Measurements from ENCODE around the gene DCAF8.

Gene DCAF8

DNA sequence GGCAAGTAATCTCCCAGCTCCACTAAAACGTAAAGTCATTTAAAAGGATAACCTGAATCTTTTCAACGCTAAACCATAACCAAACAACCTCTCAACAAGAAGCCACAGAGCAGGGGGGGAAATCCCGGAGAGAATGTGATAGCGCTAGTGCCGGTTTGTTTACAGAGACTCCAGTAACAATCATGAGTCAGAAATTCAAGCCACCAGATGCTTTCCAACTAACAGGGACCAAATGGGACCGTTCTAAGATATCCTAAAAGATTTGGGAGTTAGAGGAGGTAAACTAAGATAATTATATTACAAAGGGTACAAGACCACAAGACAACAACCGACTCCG is 825 bp downstream of the DCAF8 start:
- peak; percentile 44 for DNase-seq

DNA sequence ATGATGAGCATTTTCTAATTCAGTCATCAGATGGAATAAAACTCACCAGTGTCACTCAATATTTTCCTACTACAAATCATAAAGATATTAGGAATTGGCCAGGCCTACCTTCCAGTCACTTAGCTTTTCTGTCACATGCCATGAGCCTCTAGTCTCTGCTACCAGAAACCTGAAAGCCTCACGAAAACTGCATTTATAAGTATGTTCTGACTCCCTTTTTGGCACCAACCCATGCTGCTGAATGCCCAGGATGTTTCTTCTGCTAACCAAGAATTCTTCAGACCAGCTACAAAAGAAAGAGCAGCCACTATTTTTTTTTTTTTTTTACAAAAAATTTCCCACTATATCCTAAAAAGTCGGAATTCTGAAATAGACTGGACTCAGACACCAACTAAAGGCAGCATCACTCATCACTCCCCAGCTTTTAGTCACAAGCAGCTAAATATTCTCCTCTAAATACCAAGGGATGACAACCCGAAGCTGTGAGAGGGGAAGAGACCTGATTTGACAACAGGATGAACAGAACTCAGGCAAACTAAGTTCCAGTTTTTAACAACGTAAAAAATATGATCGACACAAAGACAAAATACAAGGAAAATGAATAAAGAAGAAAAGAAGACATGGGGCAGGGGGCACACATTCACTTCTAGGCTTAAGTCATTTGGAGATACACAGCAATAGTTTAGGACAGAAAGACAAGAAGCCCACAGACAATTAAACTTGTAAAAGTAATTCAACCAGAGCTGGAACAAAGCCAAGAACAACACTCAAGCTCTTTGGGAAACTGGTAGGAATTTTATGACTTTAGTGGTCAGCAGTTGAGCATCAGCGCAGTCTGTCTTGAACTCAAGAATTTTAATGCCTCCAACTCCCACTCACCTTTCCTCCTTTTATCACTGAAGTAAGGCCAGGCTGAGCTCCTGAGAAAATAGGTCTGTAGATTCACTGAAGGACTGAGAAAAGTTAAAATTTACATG is 1.7 kb downstream of the DCAF8 start:
- no peak for DNase-seq

DNA sequence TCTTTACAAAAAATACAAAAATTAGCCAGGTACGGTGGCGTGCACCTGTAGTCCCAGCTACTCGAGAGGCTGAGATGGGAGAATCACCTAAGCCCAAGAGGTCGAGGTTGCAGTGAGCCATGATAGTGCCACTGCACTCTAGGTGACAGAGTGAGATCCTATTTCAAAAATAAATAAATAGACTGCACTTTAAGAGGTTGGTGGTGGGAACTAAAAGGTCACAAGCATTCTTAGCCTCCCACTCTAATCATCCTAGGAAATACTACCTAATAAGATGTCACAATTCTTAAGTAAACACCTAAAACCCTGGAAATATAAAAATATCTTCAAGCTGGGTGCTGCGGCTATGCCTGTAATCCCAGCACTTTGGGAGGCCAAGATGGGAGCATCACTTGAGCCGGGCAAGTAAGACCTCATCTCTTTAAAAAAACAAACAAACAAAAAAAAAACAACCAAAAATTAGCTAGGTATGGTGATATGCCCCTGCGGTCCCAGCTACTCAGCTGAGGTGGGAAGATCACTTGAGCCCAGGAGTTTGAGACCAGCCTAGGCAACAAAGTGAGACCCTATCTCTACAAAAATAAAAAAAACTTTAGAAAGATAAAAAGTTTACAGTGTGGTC is 4.1 kb downstream of the DCAF8 start:
- no peak for DNase-seq

- no peak for DNase-seq
These were observed 4.8 kb downstream of the DCAF8 start for GRCh38 chr1:160257411-160258015.

GRCh38 chr1:160256396-160257046 is 5.8 kb downstream of the DCAF8 start:
- DNase-seq = no peak

DNA sequence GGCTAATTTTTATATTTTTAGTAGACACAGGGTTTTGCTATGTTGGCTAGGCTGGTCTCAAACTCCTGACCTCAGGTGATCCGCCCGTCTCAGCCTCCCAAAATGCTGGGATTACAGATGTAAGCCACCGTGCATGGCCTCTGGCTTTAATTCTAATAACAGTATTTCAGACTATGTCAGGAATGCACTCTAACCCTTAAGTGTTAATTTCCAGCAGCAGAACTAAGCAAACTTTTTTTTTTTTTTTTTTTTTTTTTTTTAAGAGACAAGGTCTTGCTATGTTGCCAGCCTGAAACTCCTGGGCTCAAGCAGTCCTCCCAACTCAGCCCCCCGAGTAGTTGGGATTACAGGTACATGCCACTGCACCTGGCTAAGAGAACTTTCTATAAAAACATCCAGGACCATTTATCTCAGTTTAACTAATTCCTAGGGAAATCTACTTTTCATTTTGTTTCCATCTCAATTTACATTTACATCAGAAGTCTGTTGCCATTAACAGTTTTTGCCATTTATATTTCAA is 6.5 kb downstream of the DCAF8 start:
- DNase-seq = no peak

GRCh38 chr1:160251687-160252526 is 10.4 kb downstream of the DCAF8 start:
- DNase-seq = peak; percentile 77

DNA sequence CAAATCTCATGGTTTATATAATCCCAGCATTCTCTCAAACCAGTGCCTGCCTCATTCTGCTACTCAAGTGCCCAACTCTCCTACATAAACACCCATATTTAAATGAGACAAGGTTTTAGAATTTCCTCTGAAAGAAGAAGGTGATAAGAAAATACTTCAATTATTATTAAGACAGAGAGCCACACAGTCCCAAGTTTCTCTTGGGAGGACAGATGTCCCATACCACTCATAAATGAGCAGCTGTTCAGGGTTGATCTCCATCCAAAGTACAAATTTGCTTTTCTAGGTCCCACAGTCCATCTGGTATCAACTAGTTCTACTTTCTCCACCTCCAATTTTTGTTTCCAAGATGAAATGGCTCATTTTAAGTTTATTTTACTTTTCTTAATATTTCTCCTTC is 11.3 kb downstream of the DCAF8 start:
- no peak for DNase-seq

DNA sequence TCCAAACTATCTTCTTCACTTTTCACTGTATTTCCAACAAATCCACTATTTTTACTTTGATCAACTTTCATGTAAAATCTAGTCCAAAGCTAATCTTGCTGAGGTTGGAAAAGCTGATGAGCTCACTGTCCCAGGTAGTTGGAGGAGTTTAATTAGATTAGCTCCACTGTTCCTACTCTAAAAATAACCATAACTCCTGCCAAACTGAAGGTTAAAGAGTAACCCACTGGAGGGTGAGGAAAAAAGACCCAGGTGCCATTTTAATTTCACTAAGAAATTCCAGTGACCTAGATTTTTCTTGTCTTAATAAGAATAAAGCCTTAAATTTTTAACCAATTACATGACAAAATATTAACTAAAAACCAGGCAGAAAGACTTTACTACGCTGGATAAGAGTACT is 15.3 kb downstream of the DCAF8 start:
- no peak for DNase-seq

- DNase-seq = no peak
These were observed 16.9 kb downstream of the DCAF8 start for GRCh38 chr1:160245434-160245833.

DNA sequence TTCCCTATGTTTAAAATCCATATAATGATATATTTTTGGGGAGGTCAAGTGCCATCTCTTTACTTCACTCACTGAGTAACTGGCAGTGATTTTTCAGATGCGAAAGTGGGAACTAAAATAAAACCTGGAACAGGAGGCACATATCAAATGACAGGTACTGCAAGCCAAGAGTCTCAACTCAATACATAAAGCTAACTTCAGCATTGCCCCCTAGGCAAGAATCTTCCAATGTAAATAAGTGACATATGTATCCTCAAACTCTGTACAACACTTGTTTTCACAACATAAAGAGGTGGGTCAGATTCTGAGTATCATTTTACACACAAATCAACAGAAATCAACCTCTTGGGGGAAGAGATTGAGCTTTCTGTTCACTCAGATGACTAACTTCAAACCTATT is 18.1 kb downstream of the DCAF8 start:
- no peak for DNase-seq

GRCh38 chr1:160243767-160244166 is 18.6 kb downstream of the DCAF8 start:
- no peak for DNase-seq

DNA sequence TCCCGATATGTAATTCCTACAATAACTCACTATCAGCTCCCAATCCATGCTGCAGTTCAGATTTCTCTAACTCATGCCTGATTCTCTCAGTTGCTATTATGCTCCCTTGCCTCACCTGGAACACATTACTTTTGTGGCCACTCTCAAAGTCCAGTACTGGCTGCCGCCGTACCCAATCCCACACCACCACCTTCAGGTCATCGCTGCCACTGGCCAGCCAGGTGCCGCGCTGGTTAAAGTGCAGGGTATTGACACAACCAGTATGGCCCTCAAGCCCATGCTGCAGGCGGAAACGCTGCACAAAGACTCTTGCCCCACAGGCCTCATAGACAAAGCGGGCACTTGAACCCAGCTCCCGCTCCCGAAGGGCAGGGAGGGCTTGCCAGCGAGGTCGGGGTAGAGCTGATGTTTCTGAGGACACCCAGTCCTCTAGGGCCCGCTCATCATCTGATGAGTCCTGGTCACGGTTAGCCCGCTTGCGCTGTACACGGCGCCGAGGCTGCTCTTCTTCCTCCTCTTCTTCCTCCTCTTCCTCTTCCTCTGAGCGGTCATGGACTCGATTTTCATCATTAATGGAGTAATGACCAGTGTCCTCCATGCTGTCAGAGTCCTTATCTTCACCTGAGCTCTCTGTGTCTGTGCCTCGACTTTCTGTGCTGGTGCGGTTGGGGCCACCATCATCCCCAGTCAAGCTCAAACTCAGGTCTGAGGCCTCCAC is 22.6 kb downstream of the DCAF8 start:
- no peak for DNase-seq

GRCh38 chr1:160238408-160238807 is 23.9 kb downstream of the DCAF8 start:
- no peak for DNase-seq

- DNase-seq = no peak
These were observed 24.8 kb downstream of the DCAF8 start for GRCh38 chr1:160237558-160237957.

- DNase-seq = no peak
These were observed 25.5 kb downstream of the DCAF8 start for GRCh38 chr1:160236806-160237205.

GRCh38 chr1:160232911-160233310 is 29.4 kb downstream of the DCAF8 start:
- no peak for DNase-seq

GRCh38 chr1:160228431-160228830 is 33.9 kb downstream of the DCAF8 start:
- no peak for DNase-seq

DNA sequence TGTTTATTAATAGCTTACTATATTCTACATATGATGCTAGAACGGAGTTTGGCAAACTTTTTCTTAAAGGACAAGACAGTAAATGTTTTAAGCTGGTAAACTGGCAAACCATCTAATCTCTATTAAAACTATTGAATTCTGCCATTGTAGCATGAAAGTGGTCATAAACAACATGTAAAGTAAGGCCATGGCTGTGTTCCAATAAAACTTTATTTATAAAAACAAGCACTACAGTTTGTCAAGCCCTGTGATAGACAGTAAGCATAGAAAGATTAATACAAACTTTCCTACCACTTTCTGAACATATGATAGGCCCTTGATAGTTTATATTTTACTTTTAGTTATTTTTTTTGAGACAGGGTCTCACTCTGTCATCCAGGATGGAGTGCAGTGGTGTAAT is 34.8 kb downstream of the DCAF8 start:
- no peak for DNase-seq

- no peak for DNase-seq
These were observed 35.3 kb downstream of the DCAF8 start for GRCh38 chr1:160227034-160227433.

- no peak for DNase-seq
These were observed 35.7 kb downstream of the DCAF8 start for GRCh38 chr1:160226623-160227022.

DNA sequence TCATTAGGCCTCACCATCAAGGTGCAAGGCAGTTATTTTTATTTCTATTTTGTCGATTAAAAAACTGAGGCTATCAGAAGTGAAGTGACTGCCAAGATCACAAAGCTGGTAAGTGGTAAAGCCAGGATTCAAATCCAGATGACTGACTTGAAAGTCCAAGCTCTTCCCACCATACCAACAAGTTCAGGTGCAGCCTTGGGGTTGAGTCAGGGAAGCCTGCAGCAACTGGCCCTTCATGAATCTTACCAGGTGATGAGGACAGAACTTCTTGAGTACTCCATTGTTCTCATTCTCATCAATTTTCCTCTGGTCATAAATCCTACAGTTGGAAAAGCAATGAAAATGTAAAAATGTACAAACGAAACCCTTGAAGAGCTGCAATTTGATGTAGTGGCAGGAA is 37.0 kb downstream of the DCAF8 start:
- DNase-seq = no peak
